ENCODE results near the gene KCNJ5.
A peak's percentile ranks its signal among the peaks of the same experiment; 100 is the strongest.

The KCNJ5 gene

DNA sequence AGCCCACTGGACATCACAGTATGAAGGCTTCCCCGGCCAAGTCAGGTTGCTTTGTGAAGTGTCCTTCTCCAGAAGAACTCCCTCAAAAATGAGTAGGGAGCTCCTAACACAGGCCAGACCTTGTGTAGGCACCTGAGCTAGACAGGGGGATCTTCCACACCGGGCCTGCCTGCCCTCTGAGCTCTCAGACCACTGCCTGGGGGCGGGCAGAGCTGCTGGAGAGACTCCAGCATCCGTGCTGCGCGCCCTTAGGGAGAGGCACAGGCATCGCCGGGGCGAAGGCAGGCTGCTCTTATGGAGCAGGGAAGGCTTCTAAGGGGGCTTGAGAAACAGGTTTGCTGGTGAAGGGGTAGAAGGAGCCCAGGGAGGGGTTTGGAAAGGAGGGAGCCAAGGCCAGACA lies 4.4 kb downstream of the KCNJ5 start:
- no peak for DNase-seq (ENCODE audit: low spot score)

DNA sequence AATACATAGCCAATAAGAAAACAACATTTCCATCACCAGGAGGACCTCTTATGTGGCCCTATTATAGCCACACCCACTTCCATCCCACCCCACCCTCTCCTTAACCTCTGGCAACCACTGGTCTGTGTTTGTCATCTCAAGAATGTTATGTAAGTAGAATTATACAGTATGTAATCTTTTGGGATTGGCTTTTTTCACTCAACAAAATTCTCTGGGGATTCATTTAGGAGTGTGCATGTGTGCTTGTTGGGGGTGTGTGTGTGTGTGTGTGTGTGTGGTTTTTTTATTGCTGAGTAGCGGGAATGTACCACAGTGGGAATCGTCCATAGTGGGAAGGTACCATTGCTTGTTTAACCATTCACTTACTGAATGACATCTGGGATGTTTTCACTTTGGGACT lies 5.2 kb downstream of the KCNJ5 start:
- DNase-seq (ENCODE audit: low spot score): no peak

DNA sequence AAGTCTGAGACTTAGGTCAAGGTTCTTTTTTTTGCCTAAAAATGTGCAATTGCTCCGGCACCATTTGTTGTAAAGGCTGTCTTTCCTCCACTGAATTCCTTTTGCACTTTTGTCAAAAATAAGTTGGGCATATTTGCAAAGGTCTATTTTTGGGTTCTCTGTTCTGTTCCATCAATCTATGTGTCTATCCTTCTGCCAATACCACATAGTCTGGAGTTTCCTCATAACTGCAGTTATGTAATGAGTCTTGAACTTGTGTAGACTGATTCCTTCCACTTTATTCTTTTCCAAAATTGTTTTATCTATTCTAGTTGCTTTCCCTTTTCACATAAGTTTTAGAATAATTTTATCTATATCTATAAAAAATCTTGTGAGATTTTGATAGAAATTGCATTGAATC lies 6.7 kb downstream of the KCNJ5 start:
- DNase-seq (ENCODE audit: low spot score): no peak

DNA sequence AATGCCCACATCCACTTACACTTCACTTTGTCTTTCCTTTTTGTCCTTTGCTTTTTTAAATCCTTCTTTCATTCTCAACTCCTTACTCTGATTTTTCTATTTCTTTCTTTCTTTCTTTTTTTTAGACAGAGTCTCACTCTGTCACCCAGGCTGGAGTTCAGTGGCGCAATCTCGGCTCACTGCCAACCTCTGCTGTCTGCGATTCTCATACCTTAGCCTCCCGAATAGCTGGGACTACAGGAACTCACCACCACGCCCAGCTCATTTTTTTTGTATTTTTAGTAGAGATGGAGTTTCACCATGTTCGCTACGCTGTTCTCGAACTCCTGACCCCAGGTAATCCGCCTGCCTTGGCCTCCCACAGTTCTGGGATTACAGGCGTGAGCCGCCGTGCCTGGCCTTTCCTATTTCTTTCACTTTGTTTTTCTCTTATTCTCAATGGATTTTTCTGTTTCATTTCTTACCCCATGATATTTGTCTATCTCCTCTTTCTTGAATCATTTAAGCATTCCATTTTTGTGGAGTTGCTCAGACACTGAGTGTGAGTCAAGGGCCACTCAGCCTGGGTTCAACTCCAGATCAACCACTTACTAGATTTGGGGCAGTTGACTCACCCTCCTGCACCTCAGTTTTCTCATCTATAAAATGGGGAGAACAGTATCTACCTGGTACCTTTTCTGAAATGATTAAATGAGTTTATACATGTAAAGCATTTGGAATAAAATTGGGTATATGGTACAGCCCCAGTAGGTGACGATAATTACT lies 7.6 kb downstream of the KCNJ5 start:
- no peak for DNase-seq (ENCODE audit: low spot score)

DNA sequence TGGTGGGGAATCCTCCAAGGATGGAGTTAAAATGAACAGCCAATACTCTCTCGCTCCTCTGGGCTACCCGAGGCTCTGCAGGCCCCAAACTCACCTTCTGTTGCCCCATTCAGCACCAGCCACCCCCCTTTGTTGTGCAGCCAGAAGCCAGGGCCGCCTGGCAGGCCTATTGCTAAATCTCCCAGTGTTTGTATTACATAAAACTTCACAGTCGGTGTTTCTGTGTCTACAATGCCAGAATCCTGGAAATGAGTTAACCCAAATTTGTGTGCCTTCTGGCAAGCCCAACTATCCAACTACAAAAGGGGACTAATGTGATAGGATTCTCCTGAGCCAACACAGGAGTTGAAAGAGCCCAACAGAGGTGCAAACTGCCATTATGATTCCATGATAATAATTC lies 9.3 kb downstream of the KCNJ5 start:
- no peak for DNase-seq (ENCODE audit: low spot score)

DNA sequence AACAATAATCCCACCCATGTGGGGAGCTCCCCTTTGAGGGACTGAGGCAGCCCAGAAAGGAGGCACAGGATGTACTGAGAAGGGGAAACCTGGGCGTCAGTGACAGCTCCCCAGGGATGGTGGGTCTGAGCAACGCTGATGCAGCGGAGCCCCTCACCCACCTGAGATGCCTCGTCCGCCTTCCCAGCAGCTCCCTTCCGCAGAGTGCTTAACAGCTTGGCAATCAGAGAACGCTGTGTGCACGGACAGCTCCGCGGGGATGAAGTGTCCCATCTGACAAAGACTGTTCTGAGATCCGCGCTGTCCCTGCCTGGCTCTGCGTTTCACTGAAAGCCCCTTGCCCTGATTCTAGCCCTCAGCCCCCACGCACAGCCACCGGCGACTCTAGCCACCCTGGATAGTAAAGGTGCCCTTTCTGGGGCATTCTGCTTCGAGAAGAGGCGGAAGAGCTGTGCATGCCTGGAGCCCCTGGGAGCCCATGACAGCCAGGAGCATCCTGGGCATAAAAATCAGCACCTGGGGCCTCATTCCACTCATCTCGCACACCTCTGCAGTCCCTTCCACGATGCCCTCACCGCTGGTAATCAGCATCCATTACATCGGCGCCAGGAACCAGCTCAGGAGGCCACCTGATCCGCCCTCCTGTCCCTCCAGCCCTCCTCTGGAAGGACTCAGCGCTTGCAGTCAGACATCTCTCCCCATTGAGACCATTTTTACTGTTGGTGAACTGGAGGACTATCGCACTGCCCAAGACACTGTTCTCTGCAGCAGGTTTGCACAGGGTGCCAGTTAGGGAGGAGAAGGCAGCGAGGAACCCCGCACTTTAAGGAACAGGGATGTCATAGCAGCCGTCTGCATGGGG lies 10.7 kb downstream of the KCNJ5 start:
- DNase-seq (ENCODE audit: low spot score): no peak

DNA sequence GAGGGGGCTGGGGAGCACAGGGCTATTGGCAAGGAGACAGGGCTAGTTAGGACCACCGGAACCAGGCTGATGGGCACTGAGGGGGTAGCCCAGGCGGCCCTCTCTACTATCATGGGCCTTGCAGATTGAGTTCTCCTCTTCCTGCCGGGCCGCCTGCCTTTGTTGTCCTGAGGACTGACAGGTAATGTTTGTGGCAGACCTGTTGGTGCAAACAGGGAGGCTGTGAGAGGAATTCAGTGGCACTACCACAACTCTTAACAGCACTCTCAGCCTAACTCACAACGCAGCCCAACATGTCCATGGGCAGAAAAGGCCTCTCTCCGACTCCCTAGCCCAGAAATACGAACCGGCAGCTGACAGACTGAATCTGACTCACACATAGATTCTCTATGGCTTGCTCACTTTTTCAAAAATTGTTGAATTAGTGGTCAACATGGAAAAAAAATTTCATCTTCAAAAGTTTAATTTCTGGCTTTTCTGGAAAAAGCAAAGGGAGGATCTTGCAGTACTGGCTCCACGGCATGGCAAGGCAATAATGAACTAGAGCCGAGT lies 11.4 kb downstream of the KCNJ5 start:
- DNase-seq (ENCODE audit: low spot score): no peak

DNA sequence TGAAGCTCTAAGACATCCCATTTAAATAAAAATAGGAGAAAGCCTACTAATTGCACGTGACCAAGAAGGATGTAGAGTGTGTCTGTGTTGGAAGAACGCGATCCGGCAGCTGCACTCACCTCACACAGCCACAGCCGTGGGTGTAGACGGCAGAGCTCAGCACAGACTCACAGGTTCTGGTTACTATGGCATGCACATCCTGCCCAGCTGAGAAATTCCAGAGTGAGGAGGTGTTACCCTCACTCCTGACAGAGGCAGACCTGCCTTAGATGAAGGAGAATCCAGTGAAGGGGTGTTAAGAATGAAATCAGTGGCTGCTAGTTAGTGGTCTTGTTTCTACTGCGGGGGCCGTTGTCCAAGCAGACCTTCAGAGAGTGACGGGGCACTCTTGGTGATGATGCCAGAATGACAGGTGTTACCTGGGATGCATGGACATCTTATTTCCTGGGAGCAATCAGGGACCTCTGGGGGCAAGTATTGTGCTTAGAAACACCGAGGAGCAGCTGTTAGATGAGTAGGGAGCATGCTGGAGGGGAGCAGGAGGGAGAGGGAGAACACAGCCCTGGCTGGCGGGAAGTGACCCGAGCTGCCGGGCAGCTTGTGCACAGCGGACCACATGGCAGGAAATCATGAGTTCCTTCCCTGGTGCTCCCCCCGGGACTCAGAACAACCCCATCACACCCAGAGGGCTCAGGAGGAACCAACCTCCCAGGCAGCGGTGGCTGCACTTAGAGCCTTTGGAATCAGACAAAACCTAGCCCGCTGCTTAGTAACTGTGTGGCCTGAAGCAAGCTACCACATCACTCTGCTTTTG lies 12.3 kb downstream of the KCNJ5 start:
- DNase-seq (ENCODE audit: low spot score): no peak

DNA sequence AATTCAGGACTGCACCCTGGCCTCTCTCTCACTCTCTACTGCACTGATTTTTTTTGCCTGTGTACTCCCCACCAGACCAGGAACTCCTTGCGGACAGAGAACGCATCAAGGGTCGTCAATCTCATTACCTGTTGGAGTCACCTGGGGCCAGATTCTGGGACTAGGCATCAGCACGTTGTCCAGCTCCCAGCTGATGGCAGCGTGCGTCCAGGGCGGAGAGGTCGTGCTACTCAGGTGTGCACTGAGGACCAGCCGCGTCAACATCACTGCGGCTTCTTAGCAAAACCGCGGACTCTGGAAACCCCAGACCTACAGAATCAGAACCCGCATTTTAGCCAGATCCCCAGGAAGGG lies 13.1 kb downstream of the KCNJ5 start:
- no peak for DNase-seq (ENCODE audit: low spot score)

DNA sequence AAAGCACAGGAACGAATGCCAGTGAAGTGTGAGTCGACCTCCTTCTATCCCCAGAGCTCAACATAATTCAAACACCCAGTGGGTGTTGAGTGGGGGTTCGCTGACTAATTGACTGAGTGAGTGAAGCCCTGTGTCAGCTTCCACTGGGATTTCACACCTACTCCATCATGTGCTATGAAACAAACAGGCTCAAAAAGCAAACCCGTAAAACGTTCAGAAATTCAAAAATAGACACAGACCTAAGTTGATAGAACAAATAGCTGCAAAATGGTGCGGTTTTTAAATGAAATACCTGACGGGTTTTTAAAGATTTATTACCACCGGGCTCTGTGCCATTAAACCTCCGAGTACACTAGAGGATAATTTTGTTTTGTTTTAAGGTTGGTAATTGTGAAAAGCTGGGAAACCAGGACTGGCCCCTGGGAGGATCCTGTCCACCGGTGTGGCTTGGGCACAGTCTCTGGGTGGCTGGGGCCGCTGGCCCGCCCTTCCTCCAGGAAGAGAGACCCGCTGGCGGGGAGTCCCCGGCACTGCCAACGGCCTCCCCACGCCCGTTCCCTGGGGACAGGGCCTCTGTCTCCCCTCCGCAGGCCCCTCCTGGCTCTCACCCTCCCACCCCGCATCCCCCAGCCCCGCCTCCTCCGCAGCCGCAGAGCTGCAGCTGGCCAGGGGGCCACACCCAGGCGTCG lies 13.6 kb downstream of the KCNJ5 start:
- peak; percentile 47 for DNase-seq (ENCODE audit: low spot score)

DNA sequence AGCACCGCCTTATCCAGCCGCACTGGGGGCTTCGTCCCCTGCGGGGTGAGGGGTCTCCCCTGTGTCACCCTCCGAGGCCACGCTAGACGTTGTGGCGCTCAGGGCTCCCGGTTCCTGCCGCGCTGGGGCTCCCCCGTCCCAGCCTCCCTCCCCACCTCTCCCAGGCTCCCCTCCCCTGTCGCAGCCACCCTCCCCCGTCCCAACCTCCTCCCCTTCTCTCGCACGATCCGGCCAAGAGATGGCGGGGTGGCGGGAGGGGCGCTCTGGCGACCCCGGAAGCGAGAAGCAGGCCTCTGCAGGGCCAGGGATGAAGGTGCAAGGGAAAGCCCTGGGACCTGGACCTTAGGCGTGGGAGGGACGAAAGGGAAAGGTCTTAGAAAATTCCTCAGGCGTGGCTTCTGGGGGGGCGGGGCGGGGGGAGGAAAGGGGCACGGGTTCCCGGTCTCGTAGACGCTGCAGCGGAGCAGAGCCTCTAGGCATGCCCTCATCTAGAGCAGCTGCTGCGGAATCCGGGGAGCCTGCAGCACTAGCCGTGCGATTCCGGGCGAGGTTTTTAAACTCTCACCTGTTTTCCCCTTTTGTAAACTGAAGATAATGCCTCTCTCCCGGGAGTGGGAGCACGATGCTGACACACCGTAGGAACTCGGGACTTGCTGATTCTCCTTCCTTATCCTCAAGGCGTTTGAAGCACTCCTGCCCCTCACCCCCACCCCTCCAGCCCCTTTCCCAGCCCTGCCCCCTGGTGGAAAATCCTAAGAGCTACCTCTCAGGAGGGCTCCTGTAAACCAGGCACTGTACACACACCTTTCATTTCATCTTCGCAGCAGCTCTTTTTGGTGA lies 14.4 kb downstream of the KCNJ5 start:
- DNase-seq (ENCODE audit: low spot score): peak; percentile 55

DNA sequence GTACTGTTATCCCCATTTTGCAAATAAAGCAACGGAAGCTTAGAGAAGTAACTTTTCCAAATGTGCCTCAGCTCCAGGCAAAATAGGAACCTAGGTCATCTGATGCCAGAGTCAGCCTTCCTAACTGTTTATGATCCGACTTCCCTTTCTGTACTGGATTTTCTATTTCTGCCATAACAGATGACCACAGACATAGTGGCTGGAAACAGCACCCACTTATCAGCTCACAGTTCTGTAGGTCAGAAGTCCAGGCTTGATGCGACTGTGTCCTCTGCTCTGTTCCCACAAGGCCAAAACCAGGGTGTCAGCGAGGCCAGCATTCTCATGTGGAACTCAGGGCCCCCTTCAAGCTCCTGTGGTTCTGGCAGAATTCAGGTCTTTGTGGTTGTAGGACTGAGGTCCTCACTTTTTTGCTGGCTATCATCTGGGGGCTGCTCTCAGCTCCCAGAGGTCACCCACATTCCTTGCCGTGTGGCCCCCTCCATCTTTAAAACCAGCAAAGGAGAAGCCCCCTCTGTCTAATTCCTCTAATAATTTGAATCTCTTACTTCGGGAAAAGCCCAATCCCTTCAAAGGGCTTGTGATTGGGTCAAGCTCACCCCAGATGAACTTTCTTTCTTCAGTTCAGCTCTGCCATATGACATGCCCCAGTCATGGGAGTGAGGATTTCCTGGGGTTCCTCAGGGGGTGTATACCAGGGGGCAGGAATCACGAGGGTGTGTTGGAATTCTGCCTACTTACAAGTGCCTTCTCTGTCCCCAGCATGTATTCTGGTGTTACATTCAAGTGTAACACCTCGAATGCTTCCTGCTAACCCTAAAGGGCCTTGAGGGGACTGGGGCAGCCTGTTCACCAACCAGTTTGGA lies 15.3 kb downstream of the KCNJ5 start:
- DNase-seq (ENCODE audit: low spot score): no peak

DNA sequence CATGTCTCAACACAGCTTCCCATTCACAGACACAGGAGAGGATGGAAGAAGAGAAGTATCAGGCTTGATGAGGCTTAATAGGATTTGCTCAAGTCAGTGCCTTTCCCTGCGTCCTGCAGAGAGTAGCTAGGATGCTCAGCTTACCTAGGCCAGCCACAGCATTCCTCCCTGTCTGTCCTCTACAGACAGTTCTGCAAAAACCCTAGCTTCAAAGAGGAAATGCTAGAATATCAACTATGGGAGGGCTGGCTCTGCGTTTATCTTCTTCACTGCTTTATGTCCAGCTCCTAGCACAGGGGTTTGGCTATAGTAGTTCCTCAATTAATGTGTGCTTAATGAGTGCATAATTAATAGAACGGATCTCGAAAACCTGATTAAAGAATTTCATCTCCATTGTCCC lies 16.4 kb downstream of the KCNJ5 start:
- no peak for DNase-seq (ENCODE audit: low spot score)

DNA sequence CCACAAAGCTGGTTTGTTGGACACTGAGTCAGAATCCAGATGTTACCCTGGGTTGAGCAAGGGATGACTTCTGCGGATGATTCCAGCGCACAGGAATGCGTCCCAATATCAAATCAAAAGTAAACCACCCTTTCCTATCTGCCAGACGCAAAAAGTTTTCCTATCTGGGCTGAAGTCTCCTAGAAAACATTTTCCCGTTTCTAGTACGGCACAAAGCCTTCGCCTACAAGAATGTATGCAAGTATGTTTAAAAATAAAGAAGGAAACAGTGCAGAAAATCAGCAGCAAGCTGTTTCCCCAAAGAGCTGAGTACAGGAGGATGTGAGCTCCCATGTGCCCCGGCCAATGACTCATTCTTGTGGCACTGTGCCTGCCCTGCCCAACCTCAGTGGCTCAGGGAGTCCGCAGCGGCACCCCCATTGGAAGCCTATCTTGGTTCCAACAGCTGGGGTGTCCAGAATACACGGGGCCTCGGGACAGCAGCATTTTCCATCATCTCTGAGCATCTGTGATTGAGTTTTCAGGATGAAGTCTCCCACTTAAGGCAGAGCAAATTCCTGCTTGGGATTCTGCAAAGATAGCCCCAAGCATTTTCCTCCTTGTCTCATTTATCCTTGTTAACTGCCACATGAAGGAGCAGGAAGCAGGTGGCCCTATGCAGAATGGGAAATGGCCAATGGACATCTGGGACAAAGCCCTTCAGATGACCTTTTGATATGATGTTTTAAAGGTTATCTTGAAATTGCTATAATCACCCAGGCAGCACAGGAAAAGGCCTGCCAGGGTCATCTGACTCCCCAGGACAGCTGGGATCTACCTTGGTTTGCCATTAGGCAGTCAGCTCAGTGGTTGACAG lies 17.5 kb downstream of the KCNJ5 start:
- no peak for DNase-seq (ENCODE audit: low spot score)

DNA sequence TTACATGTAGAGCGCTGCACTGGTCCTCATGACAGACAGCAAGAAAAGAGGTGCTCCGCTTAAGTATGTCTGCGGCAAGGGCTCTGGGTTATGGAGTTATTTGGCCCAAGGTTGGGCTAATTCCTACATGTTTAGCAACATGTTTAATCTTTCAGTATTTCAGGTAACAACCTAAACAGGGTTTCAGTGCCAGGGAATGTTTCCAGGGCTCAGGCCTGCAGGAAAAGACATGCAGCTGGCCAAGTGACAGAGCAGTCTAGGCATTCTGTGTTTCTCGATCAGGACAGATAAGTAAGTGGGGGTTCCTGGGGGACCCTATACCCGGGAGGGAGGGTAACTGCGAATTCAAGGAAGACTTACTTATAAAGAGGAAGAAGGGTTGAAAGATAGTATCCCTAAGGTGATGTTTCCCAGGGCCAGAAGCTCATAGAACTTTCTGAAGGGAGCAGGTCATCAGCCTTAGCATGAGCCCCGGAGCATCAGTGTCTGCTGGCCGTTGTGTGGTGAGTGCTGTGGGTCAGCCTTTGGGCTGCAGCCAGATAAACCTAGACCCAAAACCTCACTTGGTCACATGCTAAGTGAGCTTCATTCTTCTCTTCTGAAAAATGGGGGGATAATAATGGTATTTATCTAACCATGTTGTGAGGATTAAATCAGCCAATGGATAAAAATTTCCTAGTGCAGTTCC lies 18.4 kb downstream of the KCNJ5 start:
- no peak for DNase-seq (ENCODE audit: low spot score)

DNA sequence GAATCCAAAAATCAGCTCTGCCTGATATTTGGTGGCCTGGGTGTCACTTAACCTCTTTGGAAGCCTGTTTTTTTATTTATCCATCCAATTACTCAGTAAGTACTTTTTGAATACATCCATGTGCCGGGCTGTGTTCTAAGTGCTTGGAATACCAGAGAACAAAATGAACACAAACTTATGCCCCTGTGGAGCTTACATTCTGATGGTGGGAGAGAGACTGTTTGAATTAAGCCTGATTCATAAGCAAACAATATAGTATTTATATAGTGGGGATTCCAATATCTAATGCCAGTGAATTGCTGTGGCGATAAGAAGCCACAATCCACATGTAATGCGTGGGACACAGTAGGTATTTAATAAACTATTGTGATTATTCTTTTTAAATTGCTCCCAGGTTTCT lies 19.4 kb downstream of the KCNJ5 start:
- DNase-seq (ENCODE audit: low spot score): no peak

DNA sequence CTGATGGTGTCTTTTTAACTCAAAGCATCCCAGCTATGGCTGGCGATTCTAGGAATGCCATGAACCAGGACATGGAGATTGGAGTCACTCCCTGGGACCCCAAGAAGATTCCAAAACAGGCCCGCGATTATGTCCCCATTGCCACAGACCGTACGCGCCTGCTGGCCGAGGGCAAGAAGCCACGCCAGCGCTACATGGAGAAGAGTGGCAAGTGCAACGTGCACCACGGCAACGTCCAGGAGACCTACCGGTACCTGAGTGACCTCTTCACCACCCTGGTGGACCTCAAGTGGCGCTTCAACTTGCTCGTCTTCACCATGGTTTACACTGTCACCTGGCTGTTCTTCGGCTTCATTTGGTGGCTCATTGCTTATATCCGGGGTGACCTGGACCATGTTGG lies 20.1 kb downstream of the KCNJ5 start:
- no peak for DNase-seq (ENCODE audit: low spot score)

DNA sequence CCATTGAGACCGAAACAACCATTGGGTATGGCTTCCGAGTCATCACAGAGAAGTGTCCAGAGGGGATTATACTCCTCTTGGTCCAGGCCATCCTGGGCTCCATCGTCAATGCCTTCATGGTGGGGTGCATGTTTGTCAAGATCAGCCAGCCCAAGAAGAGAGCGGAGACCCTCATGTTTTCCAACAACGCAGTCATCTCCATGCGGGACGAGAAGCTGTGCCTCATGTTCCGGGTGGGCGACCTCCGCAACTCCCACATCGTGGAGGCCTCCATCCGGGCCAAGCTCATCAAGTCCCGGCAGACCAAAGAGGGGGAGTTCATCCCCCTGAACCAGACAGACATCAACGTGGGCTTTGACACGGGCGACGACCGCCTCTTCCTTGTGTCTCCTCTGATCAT lies 20.5 kb downstream of the KCNJ5 start:
- DNase-seq (ENCODE audit: low spot score): no peak
